PC-9 (cell line): ENCODE measurements around the gene PRKG1. TPM values are rescaled to one million over a fixed set of nuclear protein-coding genes. Genes with fewer than 3 reads are reported as not detected.

ENCODE experiments used
- BruUV-seq: library from RNA; stranded (reverse); fragments of 400-500 nt; replicated peaks from 2 replicates; lab custom pipeline; 2021; lab: Mats Ljungman, UMichigan
- CTCF ChIA-PET: fragments of 300-600 bp; sonication (Branson Sonifier 250); formaldehyde crosslinking; loops from one replicate; lab custom pipeline; 2022; ENCODE audit warnings: antibody characterized with exemption; lab: Charles Lee
- POLR2A ChIA-PET: fragments of 300-600 bp; sonication (Branson Sonifier 250); formaldehyde crosslinking; loops from one replicate; lab custom pipeline; 2022; ENCODE audit warnings: antibody characterized with exemption; ENCODE audit not compliant: unreplicated experiment; lab: Charles Lee
- DNase-seq, 2 experiments: peaks; one replicate each; pipeline versions ENCODE4 v3.0.0 to v3.0.0-alpha.2; 2015 to 2022; ENCODE audit warnings: mixed read lengths in 1 of 2
- H2AFZ ChIP-seq: fragments of 200-600 bp; sonication (generic); 2 replicates; pipeline ENCODE4 v1.8.1; 2017; ENCODE audit warnings: antibody characterized with exemption
- H3F3A ChIP-seq: fragments of 200-600 bp; sonication (generic); 2 replicates; pipeline ENCODE4 v1.8.1; 2017; ENCODE audit warnings: antibody characterized with exemption, mild to moderate bottlenecking, low read depth; ENCODE audit not compliant: insufficient read depth
- H3K27ac ChIP-seq: fragments of 200-600 bp; sonication (generic); 2 replicates; pipeline ENCODE4 v1.6.1; 2016; ENCODE audit warnings: mixed run types
- H3K27me3 ChIP-seq: fragments of 200-600 bp; sonication (generic); 2 replicates; pipeline ENCODE4 v1.6.1; 2016; ENCODE audit warnings: low read depth, mixed run types; ENCODE audit not compliant: insufficient read depth
- H3K36me3 ChIP-seq: fragments of 200-600 bp; sonication (generic); 2 replicates; pipeline ENCODE4 v1.6.1; 2016; ENCODE audit warnings: low read depth, mixed run types
- H3K4me1 ChIP-seq: fragments of 200-600 bp; sonication (generic); replicated peaks from 2 replicates; pipeline ENCODE4 v1.6.1; 2016; ENCODE audit warnings: mixed run types; ENCODE audit not compliant: insufficient read depth
- H3K4me2 ChIP-seq: fragments of 200-600 bp; sonication (generic); 2 replicates; pipeline ENCODE4 v1.6.1; 2017; ENCODE audit warnings: mixed run types
- H3K4me3 ChIP-seq: fragments of 200-600 bp; sonication (generic); 2 replicates; pipeline ENCODE4 v1.6.1; 2016; ENCODE audit warnings: mixed run types
- H3K79me2 ChIP-seq: fragments of 200-600 bp; sonication (generic); 2 replicates; pipeline ENCODE4 v1.6.1; 2017; ENCODE audit warnings: low read depth, mixed run types
- H3K9me2 ChIP-seq: fragments of 200-600 bp; sonication (generic); 2 replicates; pipeline ENCODE4 v1.8.1; 2017; ENCODE audit warnings: mild to moderate bottlenecking; ENCODE audit not compliant: insufficient read depth
- H3K9me3 ChIP-seq: fragments of 200-600 bp; sonication (generic); 2 replicates; pipeline ENCODE4 v1.8.1; 2016; ENCODE audit warnings: low read depth; ENCODE audit not compliant: insufficient read depth
- H4K20me1 ChIP-seq: fragments of 200-600 bp; sonication (generic); 2 replicates; pipeline ENCODE4 v1.8.1; 2017; ENCODE audit not compliant: insufficient read depth
- CTCF ChIP-seq: fragments of 200-600 bp; sonication (generic); conservative IDR thresholded peaks from 2 replicates; pipeline ENCODE4 v1.6.1; 2017; ENCODE audit warnings: mixed run types, antibody characterized with exemption, mild to moderate bottlenecking, moderate library complexity
- EZH2 ChIP-seq: fragments of 200-600 bp; sonication (generic); IDR thresholded peaks from 2 replicates; pipeline ENCODE4 v1.8.0; 2017; ENCODE audit warnings: antibody characterized with exemption, low read depth
- intact Hi-C: fragments of 100-400 bp; cut with micrococcal nuclease; formaldehyde crosslinking; loops from one replicate; pipeline ENCODE4 v1.10.0; 2022; ENCODE audit not compliant: unreplicated experiment
- total RNA-seq: library from RNA; stranded (reverse); gene quantifications from 2 replicates; pipeline ENCODE4 v1.2.3, GENCODE V29; 2021

Gene PRKG1
- total RNA-seq, 1 experiment from 2014 or later: 0.70 TPM

- Histone ChIP-seq H2AFZ (no peak overlapping the region), H3F3A (no peaks in the 10 kb centered on the region), H3K4me2 (no peak overlapping the region), H3K79me2 (no peaks in the 10 kb centered on the region), H3K4me3 (no peak overlapping the region), H3K36me3 (no peaks in the 10 kb centered on the region), H3K4me1 (no peaks in the 10 kb centered on the region), H3K9me2 (no peaks in the 10 kb centered on the region; the same call in 1 of the 2 replicates), H3K9me3 (no peaks in the 10 kb centered on the region), H3K27me3 (no peaks in the 10 kb centered on the region), H3K27ac (no peak overlapping the region), H4K20me1 (no peaks in the 10 kb centered on the region; the same call in 1 of the 2 replicates)
- intact Hi-C loops: no loop called here
- DNase-seq: no peak
- POLR2A ChIA-PET: no interaction called here
- CTCF ChIA-PET: no interaction called here
- TF ChIP-seq CTCF (no peak), EZH2 (no peak)
- no TSS peak for BruUV-seq
Measured at GRCh38 chr10:51342381-51342780, 268.1 kb downstream of the PRKG1 start.

GRCh38 chr10:51343391-51343790 is 269.1 kb downstream of the PRKG1 start:
- Histone ChIP-seq H3K27ac (no peak overlapping the region), H3K79me2 (no peaks in the 10 kb centered on the region), H4K20me1 (no peaks in the 10 kb centered on the region; the same call in 1 of the 2 replicates), H3K4me1 (no peaks in the 10 kb centered on the region), H3K9me3 (no peaks in the 10 kb centered on the region), H2AFZ (no peak overlapping the region), H3K27me3 (no peaks in the 10 kb centered on the region), H3F3A (no peaks in the 10 kb centered on the region), H3K4me2 (no peak overlapping the region), H3K9me2 (no peaks in the 10 kb centered on the region; the same call in 1 of the 2 replicates), H3K4me3 (no peak overlapping the region), H3K36me3 (no peaks in the 10 kb centered on the region)
- no TSS peak for BruUV-seq
- ChIA-PET CTCF (no interaction called here), POLR2A (no interaction called here)
- TF ChIP-seq EZH2: no peak
- TF ChIP-seq CTCF: no peak
- intact Hi-C loops: no loop called here
- no peak for DNase-seq

- ChIA-PET POLR2A (no interaction called here), CTCF (no interaction called here)
- H3F3A ChIP-seq: no peaks in the 10 kb centered on the region
- H3K79me2 ChIP-seq: no peaks in the 10 kb centered on the region
- no peaks in the 10 kb centered on the region; the same call in 1 of the 2 replicates for H4K20me1 ChIP-seq
- no peaks in the 10 kb centered on the region for H3K9me3 ChIP-seq
- H3K4me2 ChIP-seq: no peak overlapping the region
- H2AFZ ChIP-seq: no peak overlapping the region
- H3K9me2 ChIP-seq: no peaks in the 10 kb centered on the region; the same call in 1 of the 2 replicates
- no peak for DNase-seq
- no TSS peak for BruUV-seq
- H3K4me3 ChIP-seq: no peak overlapping the region
- H3K27me3 ChIP-seq: no peaks in the 10 kb centered on the region
- intact Hi-C loops: no loop called here
- no peaks in the 10 kb centered on the region for H3K36me3 ChIP-seq
- TF ChIP-seq CTCF (no peak), EZH2 (no peak)
- H3K27ac ChIP-seq: no peak overlapping the region
- H3K4me1 ChIP-seq: no peaks in the 10 kb centered on the region
Measured at GRCh38 chr10:51344371-51344770, 270.1 kb downstream of the PRKG1 start.
